WI38 (cell line): ENCODE data around the gene WNK2.
"Not testable (repeated sequence)": the region's sequence is repeated elsewhere in the genome, so short reads cannot be mapped to it uniquely, and the experiment has no call there.

Experiments used
- H3K4me3 ChIP-seq: 2 replicates; pipeline ENCODE4 v1.5.1; 2011; ENCODE audit warnings: low read depth, mild to moderate bottlenecking, control low read depth, low read length
- CTCF ChIP-seq: IDR thresholded peaks from 2 replicates; pipeline ENCODE4 v1.5.1; 2012; ENCODE audit warnings: low read depth, mild to moderate bottlenecking, control low read depth, low read length

WNK2 gene

GRCh38 chr9:93247099-93247865 lies 63.3 kb downstream of the WNK2 start:
- H3K4me3 ChIP-seq = no peak overlapping the region
- no peak for TF ChIP-seq CTCF

DNA sequence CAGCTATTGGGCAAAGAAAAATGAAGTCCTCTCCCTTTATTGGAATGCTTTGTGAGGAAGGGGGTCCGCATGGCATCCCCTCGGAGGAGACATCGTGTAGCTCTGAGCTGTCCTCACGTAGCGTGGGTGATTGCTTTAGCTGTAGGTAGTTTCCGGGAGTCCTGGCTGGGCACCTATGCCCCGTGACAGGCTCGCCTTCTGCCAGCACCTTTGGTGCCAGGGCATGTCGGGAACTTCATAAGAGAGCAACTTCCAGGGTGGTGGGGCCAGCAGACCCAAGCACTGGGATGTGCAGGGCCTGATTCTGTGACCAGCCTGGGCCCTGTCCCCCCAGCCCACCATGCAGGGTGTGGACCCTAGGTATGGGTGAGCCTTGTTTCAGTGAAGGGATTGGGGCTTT lies 64.0 kb downstream of the WNK2 start:
- no peak for TF ChIP-seq CTCF
- H3K4me3 ChIP-seq = no peak overlapping the region

DNA sequence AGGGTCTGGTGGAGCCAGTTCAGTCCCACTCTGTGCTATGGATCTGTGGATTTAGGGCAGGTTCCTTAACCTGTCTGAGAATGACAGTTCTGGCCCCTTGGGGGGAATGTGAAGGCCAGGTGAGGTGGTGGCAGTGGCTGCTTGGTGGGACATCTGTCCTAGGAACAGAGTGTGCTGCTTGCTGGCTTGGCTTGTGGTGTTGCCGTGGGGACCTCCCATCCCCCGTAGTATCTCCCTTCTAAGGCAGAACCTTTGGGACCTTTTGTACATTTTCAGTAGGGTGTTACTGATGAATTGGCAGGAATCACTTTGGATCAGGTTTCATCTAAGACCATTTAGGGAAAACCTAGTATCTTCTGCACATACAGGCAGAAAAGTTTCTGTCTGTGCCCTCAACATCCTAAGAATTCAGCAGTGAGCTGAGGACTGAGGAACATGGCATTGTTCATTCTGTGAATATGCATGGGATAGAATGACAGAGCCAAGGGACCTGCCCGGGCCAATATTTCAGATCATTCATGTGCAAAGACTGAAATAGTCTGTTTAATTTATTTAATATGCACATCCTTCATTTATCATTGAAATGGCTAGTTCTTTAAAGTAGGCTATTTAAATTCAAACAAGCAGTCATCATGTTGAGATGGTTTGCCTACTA lies 64.6 kb downstream of the WNK2 start:
- TF ChIP-seq CTCF = no peak

DNA sequence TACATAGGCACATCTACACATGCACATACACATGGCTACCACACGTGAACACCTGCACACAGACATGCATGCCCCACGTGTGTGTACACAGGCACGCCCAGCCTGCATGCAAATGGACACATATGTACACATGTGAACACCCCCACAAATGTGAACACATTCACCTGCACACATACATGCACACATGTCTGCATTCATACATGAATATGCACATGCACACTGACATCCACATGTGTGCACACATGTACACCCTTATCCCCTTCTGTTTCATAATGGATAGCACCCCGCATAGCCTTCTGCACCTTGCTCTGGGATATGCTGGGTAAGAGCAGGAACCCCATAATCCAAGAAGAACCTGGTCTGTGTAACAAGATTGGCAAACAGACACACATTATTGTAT lies 66.2 kb downstream of the WNK2 start:
- no peak for TF ChIP-seq CTCF
- no peak overlapping the region for H3K4me3 ChIP-seq

More for the DNA sequence above, 64.6 kb downstream of the WNK2 start:
- H3K4me3 ChIP-seq = no peak overlapping the region

- H3K4me3 ChIP-seq = not testable (repeated sequence)
Observed at GRCh38 chr9:93251309-93251708, 67.4 kb downstream of the WNK2 start.

DNA sequence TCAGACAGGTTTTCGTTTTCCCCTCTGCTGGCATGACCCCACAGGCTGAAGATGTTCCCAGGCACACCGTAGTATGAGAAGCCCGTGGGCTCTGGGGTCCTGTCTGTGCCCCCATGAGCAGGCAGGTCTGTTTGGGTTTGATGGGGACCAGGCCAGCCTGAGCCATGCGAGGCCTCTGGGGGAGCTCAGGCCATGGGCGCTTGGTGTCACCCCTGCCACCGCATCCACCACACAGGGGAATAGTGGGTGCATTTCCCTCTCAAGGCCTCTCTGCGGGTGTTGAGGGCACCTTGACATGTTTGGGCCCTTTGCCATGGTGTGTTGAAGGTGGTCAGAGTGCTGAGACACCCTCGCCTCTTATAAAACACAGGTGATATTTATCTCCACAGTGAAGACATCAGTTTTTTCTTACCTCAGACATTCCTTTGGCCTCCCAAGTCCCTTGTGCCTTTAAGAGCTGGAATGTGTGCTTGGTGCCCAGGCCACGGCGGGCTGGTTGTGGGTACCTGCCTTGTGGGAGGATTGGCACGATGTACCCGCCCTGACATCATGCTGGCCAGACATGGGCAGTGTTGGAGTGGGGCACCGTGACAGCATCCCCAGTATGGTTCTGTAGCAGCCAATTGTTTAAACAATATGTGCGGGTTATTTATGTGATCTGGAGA lies 68.3 kb downstream of the WNK2 start:
- TF ChIP-seq CTCF = no peak
- H3K4me3 ChIP-seq = no peak overlapping the region

GRCh38 chr9:93252781-93253530 lies 69.0 kb downstream of the WNK2 start:
- no peak for TF ChIP-seq CTCF
- H3K4me3 ChIP-seq = no peak overlapping the region
